Ovary (tissue), 3 donors: ENCODE results near the gene CENPK.

Experiments
- CTCF ChIP-seq, 3 donors: fragments of 450-650 bp in 2 of 3; fragments of 200-600 bp in 1 of 3; IDR thresholded peaks; one replicate each; pipeline versions ENCODE4 v1.5.1 to v1.8.0; 2016 to 2022; ENCODE audit warnings: antibody characterized with exemption in 3 of 3, mild to moderate bottlenecking in 1 of 3
- EP300 ChIP-seq: sonication (generic); formaldehyde crosslinking; IDR thresholded peaks from one replicate; pipeline ENCODE4 v1.6.1; 2017; ENCODE audit warnings: antibody characterized with exemption
- POLR2A ChIP-seq: fragments of 450-650 bp; IDR thresholded peaks from one replicate; pipeline ENCODE4 v1.6.1; 2017; ENCODE audit warnings: antibody characterized with exemption, mild to moderate bottlenecking, moderate library complexity
- donor health status: DM: no; HTN: no; CAD: no.

DNA sequence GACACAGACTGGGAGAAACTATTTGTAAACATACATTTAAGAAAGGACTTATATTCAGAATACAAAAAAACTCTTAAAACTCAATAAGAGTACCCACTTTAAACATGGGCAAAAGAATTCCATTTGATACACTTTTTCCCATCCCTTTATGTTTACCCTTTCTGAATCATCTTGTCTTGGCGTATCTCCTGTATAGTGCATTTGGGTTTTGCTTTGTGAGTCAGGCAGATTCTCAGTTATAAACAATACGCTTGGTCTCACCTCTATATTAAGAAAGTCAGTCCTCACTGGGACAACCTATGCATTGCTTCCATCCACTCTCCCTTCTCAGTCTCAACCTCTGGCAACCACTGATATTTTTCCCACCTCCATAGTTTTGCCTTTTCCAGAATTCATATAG, 54.0 kb downstream of the CENPK start:
- TF ChIP-seq CTCF (IDR thresholded peaks at IDR 0.05) (no peak), EP300 (no peak), POLR2A (no peak)
